ENCODE results near the gene DAZAP1.

GRCh38 chr19:1466461-1467214 is 59.3 kb downstream of the DAZAP1 start:
- no peak for TF ChIP-seq TCF7 (CRISPR knock-in tag; IDR thresholded peaks at IDR 0.05; ENCODE audit: low read depth)
- TF ChIP-seq CTCF (IDR thresholded peaks at IDR 0.05) = no peak
- TF ChIP-seq ETV6 (CRISPR knock-in tag; IDR thresholded peaks at IDR 0.05) = no peak
- TF ChIP-seq CBFB (CRISPR knock-in tag; IDR thresholded peaks at IDR 0.05; ENCODE audit: low read depth) = no peak
- no peak for TF ChIP-seq ZBTB43 (CRISPR knock-in tag; IDR thresholded peaks at IDR 0.05)
- no peak for TF ChIP-seq MYBL2 (CRISPR knock-in tag; IDR thresholded peaks at IDR 0.05)
- no peak for TF ChIP-seq USF2 (CRISPR knock-in tag; IDR thresholded peaks at IDR 0.05)
- no peak for TF ChIP-seq ATF3 (CRISPR knock-in tag; conservative IDR thresholded peaks at IDR 0.05)
- TF ChIP-seq ZNF263 (CRISPR knock-in tag; IDR thresholded peaks at IDR 0.05; ENCODE audit: low read depth) = no peak
- TF ChIP-seq ATF2 (CRISPR knock-in tag; IDR thresholded peaks at IDR 0.05; ENCODE audit: borderline replicate concordance, low read depth) = no peak
- TF ChIP-seq ZNF423 (CRISPR knock-in tag; IDR thresholded peaks at IDR 0.05) = no peak
- TF ChIP-seq NFE2L1 (CRISPR knock-in tag; IDR thresholded peaks at IDR 0.05) = no peak
